A673 (cell line): ENCODE data around the gene CLASP1. TPM values are rescaled to one million over a fixed set of nuclear protein-coding genes. Genes with fewer than 3 reads are reported as not detected.

Experiments
- BruUV-seq: library from RNA; stranded (reverse); fragments of 400-500 nt; replicated peaks from 2 replicates; lab custom pipeline; 2021; lab: Mats Ljungman, UMichigan
- CTCF ChIA-PET: fragments of 300-600 bp; sonication (Branson Sonifier 250); formaldehyde crosslinking; loops from one replicate; lab custom pipeline; 2022; ENCODE audit warnings: antibody characterized with exemption; lab: Charles Lee
- POLR2A ChIA-PET: fragments of 300-600 bp; sonication (Branson Sonifier 250); formaldehyde crosslinking; loops from one replicate; lab custom pipeline; 2022; ENCODE audit warnings: antibody characterized with exemption; ENCODE audit not compliant: low non-redundant PET; lab: Charles Lee
- DNase-seq: peaks from one replicate; pipeline ENCODE4 v3.0.0-alpha.2; 2015; ENCODE audit warnings: low spot score
- H3K27ac ChIP-seq: fragments of 200-600 bp; sonication (generic); 2 replicates; pipeline ENCODE4 v1.5.1; 2016; ENCODE audit warnings: mixed run types, low read depth, mild to moderate bottlenecking, mixed read lengths, antibody characterized with exemption, low read length; ENCODE audit not compliant: poor library complexity, severe bottlenecking
- H3K27me3 ChIP-seq: fragments of 200-600 bp; sonication (generic); replicated peaks from 2 replicates; pipeline ENCODE4 v1.6.1; 2017; ENCODE audit warnings: mixed run types, low read depth, mild to moderate bottlenecking, mixed read lengths, antibody characterized with exemption, low read length; ENCODE audit not compliant: insufficient read depth, poor library complexity
- H3K36me3 ChIP-seq: fragments of 200-600 bp; sonication (generic); 2 replicates; pipeline ENCODE4 v1.6.1; 2016; ENCODE audit warnings: mixed run types, mild to moderate bottlenecking, mixed read lengths, antibody characterized with exemption, low read length; ENCODE audit not compliant: insufficient read depth, poor library complexity, severe bottlenecking
- H3K4me1 ChIP-seq: fragments of 200-600 bp; sonication (generic); 2 replicates; pipeline ENCODE4 v1.6.1; 2017; ENCODE audit warnings: mixed run types, mild to moderate bottlenecking, mixed read lengths, antibody characterized with exemption, low read length; ENCODE audit not compliant: insufficient read depth, poor library complexity, severe bottlenecking
- H3K4me3 ChIP-seq: fragments of 200-600 bp; sonication (generic); 2 replicates; pipeline ENCODE4 v1.5.1; 2016; ENCODE audit warnings: low read depth, mixed run types, mild to moderate bottlenecking, mixed read lengths, low read length; ENCODE audit not compliant: poor library complexity, severe bottlenecking
- H3K9me3 ChIP-seq: fragments of 200-600 bp; sonication (generic); 2 replicates; pipeline ENCODE4 v1.6.1; 2016; ENCODE audit warnings: mixed run types, low read depth, mild to moderate bottlenecking, mixed read lengths, antibody characterized with exemption, low read length; ENCODE audit not compliant: poor library complexity, severe bottlenecking
- EZH2 ChIP-seq: fragments of 200-600 bp; sonication (generic); IDR thresholded peaks from 2 replicates; pipeline ENCODE4 v1.6.1; 2017; ENCODE audit warnings: borderline replicate concordance, low read depth, mild to moderate bottlenecking, mixed read lengths, antibody characterized with exemption, low read length; ENCODE audit not compliant: poor library complexity, severe bottlenecking
- intact Hi-C: fragments of 100-400 bp; cut with micrococcal nuclease; formaldehyde crosslinking; loops from one replicate; pipeline ENCODE4 v1.10.0; 2022; ENCODE audit not compliant: unreplicated experiment
- total RNA-seq: library from RNA; stranded (reverse); gene quantifications from 2 replicates; pipeline ENCODE4 v1.2.3, GENCODE V29; 2021
- TF ChIP-seq, protein P1 (sequence below): fragments of 300-800, 200-600 bp; sonication (generic); conservative IDR thresholded peaks from 2 replicates; pipeline ENCODE4 v1.5.1; 2017; ENCODE audit warnings: low read depth, mild to moderate bottlenecking, antibody characterized with exemption, low read length, moderate library complexity, mixed read lengths

Gene CLASP1
- total RNA-seq, 1 experiment from 2014 or later, result 69.1 TPM

- peak; percentile 75 for DNase-seq
- no TSS peak for BruUV-seq
- Histone ChIP-seq H3K9me3 (no peaks in the 10 kb centered on the region), H3K4me3 (peak overlapping the region; percentile 25), H3K27ac (peak overlapping the region; percentile 86), H3K36me3 (no peaks in the 10 kb centered on the region), H3K27me3 (no peaks in the 10 kb centered on the region), H3K4me1 (peaks cover 19% of the 10 kb centered on the region)
- ChIA-PET CTCF (interaction anchor here (0.8 to 1.0 kb wide), 2 partner anchors 23 to 81 kb away, joined by 3 read pairs; no protein-coding TSS in a partner anchor), POLR2A (interaction anchor here (0.6 kb wide), 1 partner anchor 1974 kb away, joined by 4 read pairs; no protein-coding TSS in a partner anchor)
- no peak for TF ChIP-seq EZH2
- TF ChIP-seq, protein P1, sequence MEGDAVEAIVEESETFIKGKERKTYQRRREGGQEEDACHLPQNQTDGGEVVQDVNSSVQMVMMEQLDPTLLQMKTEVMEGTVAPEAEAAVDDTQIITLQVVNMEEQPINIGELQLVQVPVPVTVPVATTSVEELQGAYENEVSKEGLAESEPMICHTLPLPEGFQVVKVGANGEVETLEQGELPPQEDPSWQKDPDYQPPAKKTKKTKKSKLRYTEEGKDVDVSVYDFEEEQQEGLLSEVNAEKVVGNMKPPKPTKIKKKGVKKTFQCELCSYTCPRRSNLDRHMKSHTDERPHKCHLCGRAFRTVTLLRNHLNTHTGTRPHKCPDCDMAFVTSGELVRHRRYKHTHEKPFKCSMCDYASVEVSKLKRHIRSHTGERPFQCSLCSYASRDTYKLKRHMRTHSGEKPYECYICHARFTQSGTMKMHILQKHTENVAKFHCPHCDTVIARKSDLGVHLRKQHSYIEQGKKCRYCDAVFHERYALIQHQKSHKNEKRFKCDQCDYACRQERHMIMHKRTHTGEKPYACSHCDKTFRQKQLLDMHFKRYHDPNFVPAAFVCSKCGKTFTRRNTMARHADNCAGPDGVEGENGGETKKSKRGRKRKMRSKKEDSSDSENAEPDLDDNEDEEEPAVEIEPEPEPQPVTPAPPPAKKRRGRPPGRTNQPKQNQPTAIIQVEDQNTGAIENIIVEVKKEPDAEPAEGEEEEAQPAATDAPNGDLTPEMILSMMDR, result peak; percentile 76
- intact Hi-C loops, result loop anchor here (10.0 kb wide), 1 partner anchor 118 kb away; no protein-coding TSS in a partner anchor
Measured at GRCh38 chr2:121596221-121597080, 52.8 kb downstream of the CLASP1 start.

DNA sequence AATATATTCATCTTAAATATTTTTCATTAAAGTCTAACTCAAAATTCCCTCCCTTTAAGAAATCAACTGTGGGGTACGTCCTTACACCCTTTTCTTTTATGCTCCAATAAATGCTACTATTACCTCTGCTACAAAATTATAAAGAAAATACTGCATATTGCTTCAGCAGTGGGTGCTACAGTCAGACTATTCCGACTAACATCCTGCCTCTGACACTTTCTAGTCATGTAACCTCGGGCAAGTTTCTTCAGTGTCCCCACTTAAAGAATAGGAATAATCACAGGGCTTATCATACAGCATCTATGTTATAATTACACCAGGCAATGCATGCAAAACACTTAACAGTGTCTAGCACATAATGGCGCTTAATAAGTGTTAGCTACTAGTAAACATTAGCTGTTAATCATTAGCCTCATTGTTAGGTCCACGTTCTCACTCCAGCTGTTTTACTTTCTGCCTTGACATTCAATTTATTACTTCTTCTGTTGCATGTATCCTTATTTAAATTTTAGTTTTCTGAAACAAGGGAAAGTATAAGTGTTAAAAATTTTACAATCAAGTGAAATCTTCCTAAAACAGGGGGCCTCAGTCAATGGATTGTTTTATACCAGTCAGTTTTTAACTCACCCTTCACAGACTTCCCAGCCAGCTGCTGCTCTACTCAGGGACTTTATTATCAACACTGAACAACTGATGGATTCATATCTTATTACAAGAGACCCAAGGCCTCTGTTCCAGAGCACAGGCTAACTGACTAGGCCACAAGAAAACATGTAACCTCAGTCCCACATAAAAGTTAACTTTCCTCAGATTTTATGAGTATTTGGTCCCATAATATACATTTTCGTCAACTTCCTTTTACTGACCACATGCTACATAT lies 54.0 kb downstream of the CLASP1 start:
- no peaks in the 10 kb centered on the region for H3K27me3 ChIP-seq
- ChIA-PET CTCF (no interaction called here), POLR2A (no interaction called here)
- intact Hi-C loops, result loop anchor here (10.0 kb wide), 1 partner anchor 120 kb away; no protein-coding TSS in a partner anchor
- H3K4me1 ChIP-seq, result peaks cover 19% of the 10 kb centered on the region
- TF ChIP-seq, protein P1, result no peak
- TF ChIP-seq EZH2, result no peak
- no peak for DNase-seq
- no peaks in the 10 kb centered on the region for H3K36me3 ChIP-seq
- H3K9me3 ChIP-seq, result no peaks in the 10 kb centered on the region
- H3K4me3 ChIP-seq, result no peak overlapping the region
- TSS peak; percentile 4 for BruUV-seq
- H3K27ac ChIP-seq, result peak overlapping the region; percentile 6

GRCh38 chr2:121591199-121591598 lies 58.1 kb downstream of the CLASP1 start:
- ChIA-PET CTCF (no interaction called here), POLR2A (no interaction called here)
- Histone ChIP-seq H3K36me3 (no peaks in the 10 kb centered on the region), H3K4me1 (no peaks in the 10 kb centered on the region), H3K27me3 (no peaks in the 10 kb centered on the region), H3K4me3 (no peak overlapping the region), H3K9me3 (no peaks in the 10 kb centered on the region), H3K27ac (no peak overlapping the region)
- TF ChIP-seq, protein P1, result no peak
- TF ChIP-seq EZH2, result no peak
- no peak for DNase-seq
- BruUV-seq, result no TSS peak
- intact Hi-C loops, result loop anchor here (10.0 kb wide), 1 partner anchor 124 kb away; no protein-coding TSS in a partner anchor
